ENCODE measurements around the gene ARHGAP6. TPM values are rescaled to one million over a fixed set of nuclear protein-coding genes. Genes with fewer than 3 reads are reported as not detected.

The ARHGAP6 gene
- total RNA-seq, 1 experiment from 2014 or later, result 0.07 TPM

GRCh38 chrX:11540532-11541377, 125.0 kb downstream of the ARHGAP6 start:
- Histone ChIP-seq H4K5ac (ENCODE audit: insufficient read length, low read depth, low read length) (no peak overlapping the region), H2BK12ac (ENCODE audit: insufficient read length, low read depth, low read length) (no peak overlapping the region), H3K9me3 (ENCODE audit: control insufficient read depth, low read depth, low read length) (no peaks in the 10 kb centered on the region), H4K8ac (replicated peaks; ENCODE audit: insufficient read length, low read depth, low read length) (no peak overlapping the region), H2AFZ (ENCODE audit: low read length) (no peak overlapping the region), H3K14ac (ENCODE audit: insufficient read depth, low read length) (no peak overlapping the region), H3K4me2 (ENCODE audit: insufficient read depth, insufficient read length, low read length) (no peak overlapping the region), H4K20me1 (ENCODE audit: control insufficient read depth, insufficient read depth, insufficient read length) (no peaks in the 10 kb centered on the region), H4K91ac (ENCODE audit: insufficient read length, low read depth, low read length) (no peak overlapping the region), H3K79me1 (ENCODE audit: insufficient read depth, low read depth, low read length, poor library complexity, severe bottlenecking) (no peaks in the 10 kb centered on the region), H3K79me2 (ENCODE audit: insufficient read depth, low read length) (no peaks in the 10 kb centered on the region), H3K4me1 (ENCODE audit: insufficient read depth, low read length) (no peaks in the 10 kb centered on the region), H2BK20ac (ENCODE audit: low read depth, low read length, poor library complexity, severe bottlenecking) (no peak overlapping the region), H3T11ph (ENCODE audit: low read length) (no peak overlapping the region), H2BK120ac (ENCODE audit: low read depth, low read length, poor library complexity, severe bottlenecking) (no peak overlapping the region), H2AK5ac (ENCODE audit: insufficient read length, low read length) (no peak overlapping the region), H3K4ac (ENCODE audit: low read depth, low read length) (no peak overlapping the region), H2BK15ac (ENCODE audit: low read depth, low read length) (no peak overlapping the region), H3K9ac (ENCODE audit: extremely low read depth, insufficient read length, low read length) (no peak overlapping the region), H3K23ac (ENCODE audit: insufficient read length, low read depth, low read length) (no peak overlapping the region), H3K18ac (ENCODE audit: insufficient read length, low read depth, low read length) (no peak overlapping the region), H3K56ac (ENCODE audit: insufficient read length, low read depth, low read length) (no peak overlapping the region), H3K23me2 (ENCODE audit: insufficient read length, low read depth, low read length, poor library complexity, severe bottlenecking) (no peaks in the 10 kb centered on the region), H3K27me3 (ENCODE audit: insufficient read depth, low read length) (peaks cover 4% of the 10 kb centered on the region; the same call in 1 of the 2 replicates), H2BK5ac (ENCODE audit: insufficient read length, low read length) (no peak overlapping the region), H3K27ac (ENCODE audit: insufficient read length, low read depth, low read length) (no peak overlapping the region)
- Mint-ChIP-seq H3K9me3 (peaks cover 57 to 69% of the 10 kb centered on the region in 2 experiments), H3K27me3 (ENCODE audit: low read depth) (peaks cover 56% of the 10 kb centered on the region), H3K36me3 (ENCODE audit: insufficient read depth in 1 of 3, low read depth in 3 of 3) (no peaks in the 10 kb centered on the region), H3K4me1 (no peaks in the 10 kb centered on the region), H3K4me3 (no peak overlapping the region), H3K27ac (no peak overlapping the region)
- WGBS (ENCODE audit: extremely low coverage, insufficient read length, low lambda C conversion rate), result no CpG with 5 or more reads among the region's 4 CpGs
- DNase-seq, result no peak
- TF ChIP-seq CTCF (conservative IDR thresholded peaks at IDR 0.05), result no peak; the same call in 2 of the 3 replicates

Data from H9 (cell line).